Measurements from ENCODE around the gene ZNF256. TPM values are rescaled to one million over a fixed set of nuclear protein-coding genes. Genes with fewer than 3 reads are reported as not detected.

Gene ZNF256
- total RNA-seq, 4 donors from 2014 or later = 7.8 to 11.3 (median 9.1) TPM

DNA sequence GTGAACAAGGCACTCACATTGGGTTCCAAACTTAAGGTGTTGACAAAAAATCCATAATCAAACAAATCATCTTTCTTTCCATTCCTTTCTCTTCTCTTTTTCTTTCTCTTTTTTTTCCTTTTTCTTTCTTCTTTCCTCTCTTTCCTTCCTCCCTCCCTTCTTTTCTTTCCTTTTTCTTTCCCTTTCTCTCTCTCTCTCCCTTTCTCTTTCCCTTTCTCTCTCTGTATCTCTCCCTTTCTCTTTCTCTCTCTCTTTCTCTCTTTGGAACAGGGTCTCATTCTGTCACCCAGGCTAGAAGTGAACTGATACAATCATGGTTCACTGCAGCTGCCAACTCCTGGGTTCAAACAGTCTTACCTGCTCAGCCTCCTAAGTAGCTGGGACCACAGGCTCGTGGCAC lies 14.3 kb upstream of the ZNF256 start:
- intact Hi-C loops (cut with DNase I; ENCODE audit: low total_unique reads) = no loop called here
- DNase-seq (ENCODE audit: low spot score in 2 of 2) = no peak
- 83 to 93% methylated on average over 1 of the region's 1 CpG for WGBS, 2 donors
- TF ChIP-seq, protein P1, sequence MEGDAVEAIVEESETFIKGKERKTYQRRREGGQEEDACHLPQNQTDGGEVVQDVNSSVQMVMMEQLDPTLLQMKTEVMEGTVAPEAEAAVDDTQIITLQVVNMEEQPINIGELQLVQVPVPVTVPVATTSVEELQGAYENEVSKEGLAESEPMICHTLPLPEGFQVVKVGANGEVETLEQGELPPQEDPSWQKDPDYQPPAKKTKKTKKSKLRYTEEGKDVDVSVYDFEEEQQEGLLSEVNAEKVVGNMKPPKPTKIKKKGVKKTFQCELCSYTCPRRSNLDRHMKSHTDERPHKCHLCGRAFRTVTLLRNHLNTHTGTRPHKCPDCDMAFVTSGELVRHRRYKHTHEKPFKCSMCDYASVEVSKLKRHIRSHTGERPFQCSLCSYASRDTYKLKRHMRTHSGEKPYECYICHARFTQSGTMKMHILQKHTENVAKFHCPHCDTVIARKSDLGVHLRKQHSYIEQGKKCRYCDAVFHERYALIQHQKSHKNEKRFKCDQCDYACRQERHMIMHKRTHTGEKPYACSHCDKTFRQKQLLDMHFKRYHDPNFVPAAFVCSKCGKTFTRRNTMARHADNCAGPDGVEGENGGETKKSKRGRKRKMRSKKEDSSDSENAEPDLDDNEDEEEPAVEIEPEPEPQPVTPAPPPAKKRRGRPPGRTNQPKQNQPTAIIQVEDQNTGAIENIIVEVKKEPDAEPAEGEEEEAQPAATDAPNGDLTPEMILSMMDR (IDR thresholded peaks at IDR 0.05) = no peak
- TF ChIP-seq POLR2A (IDR thresholded peaks at IDR 0.05) = no peak
- H3K4me3 ChIP-seq (ENCODE audit: low read depth, poor library complexity, severe bottlenecking) = no peak overlapping the region

DNA sequence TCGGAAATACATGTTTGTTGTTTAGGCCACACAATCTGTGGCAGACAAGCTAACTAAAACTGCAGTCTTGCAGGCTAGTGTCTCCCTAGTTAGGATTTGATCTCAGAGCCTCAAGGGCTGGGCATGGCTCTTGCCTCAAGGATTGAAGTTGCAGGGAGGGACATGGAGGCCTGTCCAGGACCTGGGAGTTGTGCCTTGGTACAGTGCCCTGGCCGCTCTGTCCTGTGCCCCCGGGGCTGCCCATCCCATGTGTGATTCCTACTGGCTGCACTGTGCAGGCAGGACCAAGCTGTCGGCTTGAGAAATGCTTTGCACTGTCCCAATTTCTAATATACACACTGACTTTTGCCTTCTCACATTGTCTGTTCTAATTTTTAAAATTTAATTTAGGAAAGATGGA lies 7.5 kb upstream of the ZNF256 start:
- DNase-seq (ENCODE audit: low spot score in 2 of 2) = peak in 1 of 2 donors; percentile 50
- WGBS, 2 donors = 94 to 98% methylated on average over 4 of the region's 4 CpGs
- TF ChIP-seq POLR2A (IDR thresholded peaks at IDR 0.05) = no peak
- TF ChIP-seq, protein P1 (IDR thresholded peaks at IDR 0.05) = no peak
- H3K4me3 ChIP-seq (ENCODE audit: low read depth, poor library complexity, severe bottlenecking) = no peak overlapping the region
- intact Hi-C loops (cut with DNase I; ENCODE audit: low total_unique reads) = no loop called here

DNA sequence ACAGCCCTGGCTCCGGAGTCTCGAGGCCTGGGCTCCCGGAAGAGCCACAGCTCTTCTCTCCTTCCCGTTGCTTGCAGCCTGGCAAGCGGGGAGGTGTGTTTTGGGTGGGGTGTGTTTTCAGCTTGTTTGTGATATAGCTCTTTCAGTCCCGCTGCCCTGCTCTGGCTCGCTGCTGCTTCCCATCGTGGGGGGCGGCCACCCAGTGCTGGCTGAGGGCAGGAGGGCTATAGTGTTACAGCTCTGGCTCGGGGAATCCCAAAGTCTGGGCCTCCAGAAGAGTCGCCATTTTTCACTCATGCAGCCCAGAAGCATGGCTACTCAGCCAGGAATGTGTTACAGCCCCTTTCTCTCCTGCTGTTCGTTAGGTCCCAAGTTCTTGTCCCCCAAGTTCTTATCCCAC lies 2.2 kb upstream of the ZNF256 start:
- H3K4me3 ChIP-seq (ENCODE audit: low read depth, poor library complexity, severe bottlenecking) = no peak overlapping the region
- no peak for DNase-seq (ENCODE audit: low spot score in 2 of 2)
- TF ChIP-seq, protein P1 (IDR thresholded peaks at IDR 0.05) = no peak
- no peak for TF ChIP-seq POLR2A (IDR thresholded peaks at IDR 0.05)
- 93 to 96% methylated on average over 12 of the region's 12 CpGs for WGBS, 2 donors
- intact Hi-C loops (cut with DNase I; ENCODE audit: low total_unique reads) = no loop called here

DNA sequence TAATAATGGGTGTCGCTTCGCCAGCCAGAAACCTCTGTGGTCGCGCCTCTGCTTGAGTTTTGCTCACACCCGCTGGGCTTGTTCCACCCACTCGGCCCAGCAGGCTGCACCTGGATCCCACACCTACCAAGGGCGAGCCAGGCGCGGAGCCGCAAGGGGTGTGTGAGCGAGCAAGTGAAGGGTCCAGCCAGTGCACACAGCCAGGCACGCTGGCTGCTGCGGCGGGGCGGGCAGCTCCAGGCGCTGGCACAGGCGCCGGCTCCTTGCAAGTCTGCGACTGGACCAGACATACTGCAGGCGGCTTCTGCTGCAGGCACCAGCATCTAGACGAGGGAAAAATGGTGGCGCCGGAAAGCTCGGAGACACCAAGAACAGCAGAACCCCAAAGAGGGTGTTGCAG lies 1.8 kb upstream of the ZNF256 start:
- 94 to 96% methylated on average over 18 to 24 of the region's 24 CpGs for WGBS, 2 donors

DNA sequence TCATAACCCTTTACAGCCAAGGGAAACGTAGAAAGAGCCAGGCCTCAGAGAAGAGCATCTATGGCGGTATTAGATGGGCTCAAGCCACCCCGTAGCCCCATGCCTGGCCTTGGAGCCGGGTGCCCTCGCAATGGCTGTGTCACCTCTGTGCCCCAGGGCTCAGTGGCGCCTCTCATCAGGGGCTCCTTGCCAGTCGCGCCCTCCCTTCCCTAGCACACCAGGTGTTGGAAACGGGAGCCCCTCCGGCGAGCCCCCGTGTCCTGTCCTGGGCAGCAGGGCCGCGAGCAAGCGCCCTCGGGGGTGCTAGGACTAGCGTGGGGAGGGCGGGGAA lies 453 bp downstream of the ZNF256 start:
- intact Hi-C loops (cut with DNase I; ENCODE audit: low total_unique reads) = no loop called here
- H3K4me3 ChIP-seq (ENCODE audit: low read depth, poor library complexity, severe bottlenecking) = peak overlapping the region; percentile 93
- DNase-seq (ENCODE audit: low spot score in 2 of 2) = no peak
- 0 to 1% methylated on average over 5 to 16 of the region's 18 CpGs for WGBS, 2 donors
- TF ChIP-seq POLR2A (IDR thresholded peaks at IDR 0.05) = no peak

More for the DNA sequence above, 1.8 kb upstream of the ZNF256 start:
- TF ChIP-seq POLR2A (IDR thresholded peaks at IDR 0.05) = no peak
- TF ChIP-seq, protein P1 (IDR thresholded peaks at IDR 0.05) = no peak
- DNase-seq (ENCODE audit: low spot score in 2 of 2) = no peak
- no peak overlapping the region for H3K4me3 ChIP-seq (ENCODE audit: low read depth, poor library complexity, severe bottlenecking)
- intact Hi-C loops (cut with DNase I; ENCODE audit: low total_unique reads) = no loop called here

DNA sequence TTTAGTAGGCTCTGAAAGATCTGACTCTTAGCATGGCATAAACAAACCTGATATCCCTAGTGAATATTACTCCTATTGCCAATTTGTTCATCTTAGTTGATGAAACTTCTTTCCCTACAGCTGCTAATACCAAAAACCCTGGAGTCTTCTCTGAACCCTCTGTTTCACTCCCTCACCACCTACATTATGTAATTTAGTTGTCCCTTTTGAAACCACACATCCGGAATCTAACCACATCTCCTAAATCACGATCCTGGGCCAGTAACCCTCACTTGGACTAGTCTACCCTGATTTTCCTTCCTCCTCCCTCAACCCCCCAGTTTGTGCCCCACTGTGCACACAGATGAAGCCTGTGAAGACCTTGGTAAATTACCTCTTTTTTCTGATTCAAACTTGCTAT lies 1.2 kb downstream of the ZNF256 start:
- intact Hi-C loops (cut with DNase I; ENCODE audit: low total_unique reads) = no loop called here
- H3K4me3 ChIP-seq (ENCODE audit: low read depth, poor library complexity, severe bottlenecking) = no peak overlapping the region
- WGBS, 2 donors = 52 to 82% methylated on average over 2 of the region's 2 CpGs

More for the DNA sequence above, 1.2 kb downstream of the ZNF256 start:
- TF ChIP-seq, protein P1 (IDR thresholded peaks at IDR 0.05) = no peak
- TF ChIP-seq POLR2A (IDR thresholded peaks at IDR 0.05) = no peak
- no peak for DNase-seq (ENCODE audit: low spot score in 2 of 2)

Data from lower leg skin (tissue), 4 donors.